Skeletal muscle tissue (tissue), 4 donors: Measurements from ENCODE around the gene ITCH. TPM values are rescaled to one million over a fixed set of nuclear protein-coding genes. Genes with fewer than 3 reads are reported as not detected.
A peak's percentile ranks its signal among the peaks of the same experiment; 100 is the strongest.
"Not testable (repeated sequence)": the region's sequence is repeated elsewhere in the genome, so short reads cannot be mapped to it uniquely, and the experiment has no call there.

Experiments used
- H3K27ac ChIP-seq: one replicate; pipeline ENCODE4 v1.7.0; 2013; ENCODE audit warnings: mild to moderate bottlenecking, low read depth, low read length, inconsistent platforms
- H3K27me3 ChIP-seq, 3 donors: one replicate each; pipeline ENCODE4 v1.7.0; 2013; ENCODE audit warnings: low read length in 3 of 3; ENCODE audit not compliant: control insufficient read depth in 3 of 3, insufficient read depth in 3 of 3
- H3K36me3 ChIP-seq, 3 donors: one replicate each; pipeline ENCODE4 v1.7.0; 2013; ENCODE audit warnings: low read length in 3 of 3; ENCODE audit not compliant: control insufficient read depth in 3 of 3, insufficient read depth in 3 of 3
- H3K4me1 ChIP-seq, 3 donors: one replicate each; pipeline ENCODE4 v1.7.0; 2013; ENCODE audit warnings: low read length in 3 of 3, mild to moderate bottlenecking in 3 of 3; ENCODE audit not compliant: control insufficient read depth in 3 of 3, insufficient read depth in 3 of 3
- H3K4me3 ChIP-seq, 3 donors: one replicate each; pipeline ENCODE4 v1.7.0; 2013; ENCODE audit warnings: low read length in 3 of 3
- H3K9ac ChIP-seq, 3 donors: one replicate each; pipeline ENCODE4 v1.7.0; 2013; ENCODE audit warnings: low read length in 3 of 3, mild to moderate bottlenecking in 3 of 3, moderate library complexity in 2 of 3, low read depth in 1 of 3
- H3K9me3 ChIP-seq, 3 donors: one replicate each; pipeline ENCODE4 v1.7.0; 2013; ENCODE audit warnings: low read length in 3 of 3; ENCODE audit not compliant: control insufficient read depth in 3 of 3
- total RNA-seq: library from RNA; depleted of rRNA; stranded (reverse); fragments of >200 nt; gene quantifications from one replicate; pipeline ENCODE4 v1.2.3, GENCODE V29; 2014
- donor health status: Osteomylitis.

Gene ITCH
- total RNA-seq, 1 donor from 2014 or later = 69.4 TPM

GRCh38 chr20:34405942-34406341 is 42.9 kb downstream of the ITCH start:
- H3K9ac ChIP-seq, H3K27me3 ChIP-seq, H3K4me1 ChIP-seq, H3K27ac ChIP-seq, H3K4me3 ChIP-seq, H3K9me3 ChIP-seq: not testable (repeated sequence)
- H3K36me3 ChIP-seq = peaks cover 3 to 12% (median 6%) of the 10 kb centered on the region in 3 donors

DNA sequence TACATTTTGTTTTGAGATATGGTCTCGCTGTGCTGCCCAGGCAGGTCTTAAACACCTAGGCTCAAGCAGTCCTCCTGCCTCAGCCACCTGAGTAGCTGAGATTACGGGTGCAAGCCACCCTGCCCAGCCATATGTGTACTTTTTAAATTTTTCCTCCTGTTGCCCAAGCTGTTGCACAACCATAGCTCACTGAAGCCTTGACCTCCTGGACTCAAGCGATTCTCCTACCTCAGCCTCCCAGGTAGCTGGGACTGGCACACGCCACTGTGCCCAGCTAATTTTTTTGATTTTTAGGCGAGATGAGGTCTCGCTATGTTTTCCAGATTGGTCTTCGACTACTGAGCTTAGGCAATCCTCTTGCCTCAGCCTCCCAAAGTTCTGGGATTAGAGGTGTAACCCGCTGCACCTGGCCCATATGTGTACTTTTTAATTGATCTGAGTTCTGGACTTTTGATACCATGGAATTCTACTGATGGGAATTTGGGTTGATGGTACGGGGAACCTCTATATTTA is 44.9 kb downstream of the ITCH start:
- no peaks in the 10 kb centered on the region for H3K9me3 ChIP-seq
- H3K4me1 ChIP-seq = peaks cover 0 to 4% (median 0%) of the 10 kb centered on the region in 3 donors
- H3K4me3 ChIP-seq = no peak overlapping the region
- no peak overlapping the region for H3K27ac ChIP-seq
- peaks cover 3 to 10% (median 6%) of the 10 kb centered on the region in 3 donors for H3K36me3 ChIP-seq
- H3K27me3 ChIP-seq = no peaks in the 10 kb centered on the region
- H3K9ac ChIP-seq = no peak overlapping the region

GRCh38 chr20:34410336-34410735 is 47.3 kb downstream of the ITCH start:
- H3K27me3 ChIP-seq = no peaks in the 10 kb centered on the region
- H3K27ac ChIP-seq = no peak overlapping the region
- peaks cover 0 to 4% (median 0%) of the 10 kb centered on the region in 3 donors for H3K4me1 ChIP-seq
- no peak overlapping the region for H3K9ac ChIP-seq
- no peak overlapping the region for H3K4me3 ChIP-seq
- H3K36me3 ChIP-seq = peaks cover 3 to 22% (median 10%) of the 10 kb centered on the region in 3 donors
- H3K9me3 ChIP-seq = no peaks in the 10 kb centered on the region

DNA sequence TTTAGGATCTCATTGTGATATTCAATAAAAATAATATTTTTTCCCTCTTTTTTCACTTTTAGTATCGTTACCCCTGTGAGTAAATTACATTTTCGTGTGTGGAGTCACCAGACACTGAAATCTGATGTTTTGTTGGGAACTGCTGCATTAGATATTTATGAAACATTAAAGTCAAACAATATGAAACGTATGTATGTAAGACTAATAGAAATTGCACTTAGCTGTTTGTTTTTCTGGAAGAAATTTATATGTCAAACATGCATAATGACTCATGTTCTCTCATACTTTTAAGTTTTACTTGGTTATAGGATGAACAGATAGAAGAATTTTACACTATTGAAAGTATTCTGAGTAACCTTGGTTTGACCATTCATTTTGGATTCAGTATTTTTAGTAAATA is 49.4 kb downstream of the ITCH start:
- Histone ChIP-seq H3K9me3 (no peaks in the 10 kb centered on the region), H3K27me3 (no peaks in the 10 kb centered on the region), H3K4me3 (no peak overlapping the region), H3K36me3 (peaks cover 3 to 23% (median 10%) of the 10 kb centered on the region in 3 donors), H3K27ac (no peak overlapping the region), H3K4me1 (peaks cover 0 to 4% (median 0%) of the 10 kb centered on the region in 3 donors), H3K9ac (no peak overlapping the region)

DNA sequence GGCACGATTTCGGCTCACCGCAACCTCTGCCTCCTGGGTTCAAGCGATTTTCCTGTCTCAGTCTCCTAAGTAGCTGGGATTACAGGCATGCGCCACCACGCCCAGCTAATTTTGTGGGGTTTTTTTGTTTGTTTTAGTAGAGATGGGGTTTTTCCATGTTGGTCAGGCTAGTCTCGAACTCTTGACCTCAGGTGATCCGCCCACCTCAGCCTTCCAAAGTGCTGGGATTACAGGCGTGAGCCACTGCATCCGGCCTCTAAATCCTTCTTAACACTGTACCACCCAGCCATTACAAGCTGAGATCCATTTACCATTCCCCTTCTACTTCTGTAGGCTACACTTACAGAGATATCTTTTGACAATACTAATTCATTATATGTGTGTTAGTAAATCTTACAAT is 51.5 kb downstream of the ITCH start:
- H3K9ac ChIP-seq, H3K4me3 ChIP-seq, H3K27ac ChIP-seq, H3K4me1 ChIP-seq, H3K27me3 ChIP-seq, H3K9me3 ChIP-seq: not testable (repeated sequence)
- H3K36me3 ChIP-seq = peaks cover 0 to 20% (median 6%) of the 10 kb centered on the region in 3 donors

GRCh38 chr20:34415079-34415478 is 52.0 kb downstream of the ITCH start:
- Histone ChIP-seq H3K9me3 (no peaks in the 10 kb centered on the region), H3K9ac (no peak overlapping the region), H3K4me1 (peaks cover 0 to 4% (median 0%) of the 10 kb centered on the region in 3 donors), H3K36me3 (peaks cover 0 to 20% (median 5%) of the 10 kb centered on the region in 3 donors), H3K4me3 (no peak overlapping the region), H3K27me3 (no peaks in the 10 kb centered on the region), H3K27ac (peak overlapping the region; percentile 36)

DNA sequence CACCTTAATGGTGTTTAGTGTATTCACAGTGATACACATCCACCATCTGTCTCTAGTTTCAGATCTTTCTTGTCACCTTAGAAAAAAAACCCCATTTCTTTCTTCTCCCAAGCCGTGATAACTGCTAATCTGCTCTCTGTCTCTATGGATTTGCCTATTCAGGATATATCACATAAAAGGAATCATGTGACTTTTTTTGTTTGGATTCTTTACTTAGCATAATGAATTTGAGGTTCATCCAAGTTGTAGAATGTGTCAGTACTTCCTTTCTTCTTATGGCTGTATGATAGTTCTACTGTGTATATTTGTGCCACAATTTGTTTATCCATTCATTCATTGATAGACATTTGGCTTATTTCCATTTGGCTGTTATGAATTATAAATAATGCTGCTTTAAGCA is 57.1 kb downstream of the ITCH start:
- no peaks in the 10 kb centered on the region for H3K27me3 ChIP-seq
- no peak overlapping the region for H3K27ac ChIP-seq
- H3K9ac ChIP-seq = no peak overlapping the region
- H3K36me3 ChIP-seq = peaks cover 4 to 16% (median 14%) of the 10 kb centered on the region in 3 donors
- no peak overlapping the region for H3K4me3 ChIP-seq
- H3K9me3 ChIP-seq = no peaks in the 10 kb centered on the region
- H3K4me1 ChIP-seq = no peaks in the 10 kb centered on the region

DNA sequence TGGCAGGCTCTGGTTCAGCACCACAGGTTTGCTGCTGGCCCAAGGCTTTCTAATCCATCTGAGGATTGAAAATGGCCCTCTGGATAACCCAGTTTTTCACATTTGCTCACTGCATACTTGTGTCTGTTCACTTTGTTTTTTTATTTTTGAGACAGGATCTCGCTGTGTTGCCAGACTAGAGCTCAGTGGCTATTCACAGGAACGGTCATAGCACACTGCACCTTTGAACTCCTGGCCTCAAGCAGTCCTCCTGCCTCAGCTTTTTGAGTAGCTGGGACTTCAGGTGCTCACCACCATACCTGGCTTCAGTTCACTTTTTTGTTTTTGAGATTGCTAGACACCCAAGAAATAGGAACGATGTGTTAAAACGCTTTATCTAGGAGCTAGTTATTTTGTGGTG is 57.9 kb downstream of the ITCH start:
- H3K36me3 ChIP-seq = peaks cover 6 to 21% (median 18%) of the 10 kb centered on the region in 3 donors
- H3K9me3 ChIP-seq = no peaks in the 10 kb centered on the region
- no peak overlapping the region for H3K9ac ChIP-seq
- no peak overlapping the region for H3K27ac ChIP-seq
- H3K4me1 ChIP-seq = no peaks in the 10 kb centered on the region
- H3K4me3 ChIP-seq = no peak overlapping the region
- no peaks in the 10 kb centered on the region for H3K27me3 ChIP-seq

DNA sequence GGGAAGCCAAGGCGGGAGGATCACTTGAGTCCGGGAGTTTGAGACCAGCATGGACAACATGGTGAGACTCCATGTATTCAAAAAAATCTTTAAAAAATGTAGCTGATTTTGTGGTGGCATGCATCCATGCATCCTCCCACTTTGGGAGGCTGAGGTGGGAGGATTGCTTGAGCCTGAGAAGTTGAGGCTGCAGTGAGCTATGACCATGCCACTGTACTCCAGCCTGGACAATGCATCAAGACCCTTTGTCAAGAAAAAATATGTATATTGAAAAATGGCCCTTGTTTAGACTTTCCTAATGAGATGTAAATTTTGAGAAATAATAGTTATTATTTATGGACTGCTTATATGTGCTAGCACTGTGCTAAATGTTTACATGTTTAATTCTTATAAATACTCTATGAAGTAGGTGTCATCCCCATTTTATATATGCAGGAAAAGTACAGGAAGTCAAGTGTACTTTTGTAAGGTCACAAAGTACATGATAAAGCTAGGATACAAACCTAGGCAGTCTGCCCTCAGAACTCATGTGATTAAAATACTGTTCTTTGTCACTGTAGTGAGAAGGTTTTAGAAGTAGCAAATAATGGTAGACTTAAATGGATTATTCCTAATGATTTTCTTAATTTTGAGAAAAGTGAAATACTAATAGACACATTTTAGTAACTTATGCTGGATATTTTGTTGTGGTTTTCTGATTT is 58.8 kb downstream of the ITCH start:
- no peak overlapping the region for H3K9ac ChIP-seq
- no peaks in the 10 kb centered on the region for H3K27me3 ChIP-seq
- peaks cover 6 to 24% (median 18%) of the 10 kb centered on the region in 3 donors for H3K36me3 ChIP-seq
- no peaks in the 10 kb centered on the region for H3K9me3 ChIP-seq
- H3K27ac ChIP-seq = no peak overlapping the region
- no peaks in the 10 kb centered on the region for H3K4me1 ChIP-seq
- no peak overlapping the region for H3K4me3 ChIP-seq

DNA sequence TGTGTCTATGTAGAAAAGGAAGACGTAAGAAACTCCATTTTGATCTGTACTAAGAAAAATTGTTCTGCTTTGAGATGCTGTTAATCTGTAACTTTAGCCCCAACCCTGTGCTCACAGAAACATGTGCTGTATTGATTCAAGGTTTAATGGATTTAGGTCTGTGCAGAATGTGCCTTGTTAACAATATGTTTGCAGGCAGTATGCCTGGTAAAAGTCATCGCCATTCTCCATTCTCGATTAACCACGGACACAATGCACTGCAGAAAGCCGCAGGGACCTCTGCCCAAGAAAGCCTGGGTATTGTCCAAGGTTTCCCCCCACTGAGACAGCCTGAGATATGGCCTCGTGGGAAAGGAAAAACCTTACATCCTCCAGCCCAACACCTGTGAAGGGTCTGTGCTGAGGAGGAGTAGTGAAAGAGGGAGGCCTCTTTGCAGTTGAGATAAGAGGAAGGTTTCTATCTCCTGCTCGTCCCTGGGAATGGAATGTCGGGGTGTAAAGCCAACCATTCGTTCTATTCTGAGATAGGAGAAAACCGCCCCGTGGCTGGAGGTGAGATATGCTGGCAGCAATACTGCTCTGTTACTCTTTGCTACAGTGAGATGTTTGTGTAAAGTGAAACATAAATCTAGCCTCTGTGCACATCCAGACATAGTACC is 62.1 kb downstream of the ITCH start:
- not testable (repeated sequence) for H3K4me1 ChIP-seq, H3K9me3 ChIP-seq, H3K4me3 ChIP-seq, H3K27me3 ChIP-seq, H3K9ac ChIP-seq, H3K27ac ChIP-seq
- peaks cover 6 to 19% (median 14%) of the 10 kb centered on the region in 3 donors for H3K36me3 ChIP-seq
